Sigmoid colon (tissue), 7 donors: Measurements from ENCODE around the gene SRR. TPM values are rescaled to one million over a fixed set of nuclear protein-coding genes. Genes with fewer than 3 reads are reported as not detected.
"Not testable (repeated sequence)": the region's sequence is repeated elsewhere in the genome, so short reads cannot be mapped to it uniquely, and the experiment has no call there.

Source experiments
- DNase-seq: peaks from one replicate; pipeline ENCODE4 v3.0.0-alpha.2; 2019
- H3K27ac ChIP-seq, 4 donors: fragments of 200-600 bp; sonication (generic); one replicate each; pipeline ENCODE4 v1.5.1; 2016 to 2019; ENCODE audit warnings: mild to moderate bottlenecking in 1 of 4
- H3K27me3 ChIP-seq, 3 donors: fragments of 200-600 bp; sonication (generic); one replicate each; pipeline ENCODE4 v1.5.1; 2019; ENCODE audit warnings: mild to moderate bottlenecking in 1 of 3
- H3K36me3 ChIP-seq, 4 donors: fragments of 200-600 bp; sonication (generic); one replicate each; pipeline ENCODE4 v1.5.1; 2016 to 2019
- H3K4me1 ChIP-seq, 4 donors: fragments of 200-600 bp; sonication (generic); one replicate each; pipeline ENCODE4 v1.5.1; 2017 to 2019
- H3K4me3 ChIP-seq, 4 donors: fragments of 200-600 bp; sonication (generic); one replicate each; pipeline ENCODE4 v1.5.1; 2017 to 2019; ENCODE audit warnings: mild to moderate bottlenecking in 2 of 4, moderate library complexity in 1 of 4
- H3K9me3 ChIP-seq, 4 donors: fragments of 200-600 bp in 3 of 4; sonication (generic) in 3 of 4; one replicate each; pipeline versions ENCODE4 v1.5.1 to v1.6.1; 2013 to 2019
- CTCF ChIP-seq, 4 experiments: fragments of 450-650 bp in 3 of 4; fragments of 200-600 bp in 1 of 4; IDR thresholded peaks; one replicate each; pipeline ENCODE4 v1.5.1; 2016 to 2019; ENCODE audit warnings: antibody characterized with exemption in 4 of 4, mild to moderate bottlenecking in 3 of 4, moderate library complexity in 2 of 4
- EP300 ChIP-seq, 4 donors: sonication (generic); formaldehyde crosslinking; IDR thresholded peaks; one replicate each; pipeline ENCODE4 v1.6.1; 2017; ENCODE audit warnings: antibody characterized with exemption in 4 of 4
- POLR2A ChIP-seq, 2 donors: fragments of 450-650 bp; IDR thresholded peaks; one replicate each; pipeline ENCODE4 v1.6.1; 2016; ENCODE audit warnings: antibody characterized with exemption in 2 of 2, mild to moderate bottlenecking in 2 of 2, moderate library complexity in 2 of 2
- POLR2AphosphoS5 ChIP-seq, 4 donors: sonication (generic); formaldehyde crosslinking; IDR thresholded peaks; one replicate each; pipeline ENCODE4 v1.6.1; 2017; ENCODE audit warnings: antibody characterized with exemption in 4 of 4
- WGBS, 2 donors: extraction: QIAGEN DNeasy Blood & Tissue Kit; methylation state at CpG; one replicate each; pipeline ENCODE4 v1.1.7; 2013; 5-methylcytosine and 5-hydroxymethylcytosine counted together
- intact Hi-C: fragments of 100-400 bp; cut with DNase I; formaldehyde crosslinking; loops from one replicate; pipeline ENCODE4 v1.15.1; 2023
- polyA plus RNA-seq, 3 donors: library from polyadenylated mRNA; stranded (reverse); fragments of 200-250 nt; gene quantifications; one replicate each; pipeline ENCODE4 v1.2.3, GENCODE V29; 2013
- total RNA-seq, 4 donors: library from RNA; depleted of rRNA; stranded (reverse); fragments of >200 nt; gene quantifications; one replicate each; pipeline ENCODE4 v1.1.0, GENCODE V29; 2016
- donor health status: healthy with polysubstance abuse.
- donor health status: Bipolar disorder and iron deficiency.
- donor health status: healthy.

The SRR gene
- total RNA-seq (10 to 100 TPM in 3 of 4 donors, 1 to 10 TPM in 1; 10.0 to 27.8 (median 13.9) TPM), polyA plus RNA-seq (1 to 10 TPM; 2.4 to 8.7 (median 5.3) TPM)

- TF ChIP-seq CTCF (IDR thresholded peaks at IDR 0.05), result no peak
- no peak for TF ChIP-seq EP300 (IDR thresholded peaks at IDR 0.05)
- peak; percentile 31 to 57 for TF ChIP-seq POLR2A (IDR thresholded peaks at IDR 0.05)
- peak; percentile 24 to 90 (median 74) for TF ChIP-seq POLR2AphosphoS5 (IDR thresholded peaks at IDR 0.05)
- WGBS, 2 donors, result 0 to 1% methylated on average over 108 of the region's 108 CpGs
Measured at GRCh38 chr17:2303204-2304188, at the start of gene SRR, which contains the start of gene SMG6. Gene SRR, plus strand, starts transcription at chr17:2303950. Its CDS starts 11,611 bp downstream, at chr17:2315561. Gene SMG6, minus strand, starts transcription at chr17:2303785. Its CDS starts 65 bp downstream, at chr17:2303720.

GRCh38 chr17:2258830-2259229, 44.9 kb upstream of the SRR start:
- Histone ChIP-seq H3K27ac (peak overlapping the region in 3 of 4 donors; percentile 74 to 82 (median 78)), H3K4me1 (peaks cover 0 to 48% (median 45%) of the 10 kb centered on the region in 4 donors)
- H3K4me3 ChIP-seq, intact Hi-C loops, H3K36me3 ChIP-seq, H3K9me3 ChIP-seq, DNase-seq, H3K27me3 ChIP-seq: not testable (repeated sequence)
- WGBS, 2 donors, result 84 to 90% methylated on average over 8 of the region's 8 CpGs

More at GRCh38 chr17:2303204-2304188, at the start of gene SRR, which contains the start of gene SMG6:
- intact Hi-C loops, result loop anchor here (2.0 kb wide), 1 partner anchor 33 kb away; the partner anchor contains the start of genes SGSM2 and TSR1
- DNase-seq, result peak; percentile 95
- no peaks in the 10 kb centered on the region for H3K9me3 ChIP-seq
- peaks cover 0 to 24% (median 19%) of the 10 kb centered on the region in 4 donors for H3K4me1 ChIP-seq
- peaks cover 6 to 23% (median 8%) of the 10 kb centered on the region in 4 donors for H3K36me3 ChIP-seq
- peak within 1 kb of the TSS; percentile 87 to 93 (median 90) for H3K4me3 ChIP-seq
- H3K27ac ChIP-seq, result peak within 1 kb of the TSS; percentile 86 to 95 (median 94)
- no peaks in the 10 kb centered on the region for H3K27me3 ChIP-seq

- H3K4me1 ChIP-seq, result peaks cover 0 to 60% (median 56%) of the 10 kb centered on the region in 4 donors
- no peaks in the 10 kb centered on the region for H3K36me3 ChIP-seq
- intact Hi-C loops, result no loop called here
- no peaks in the 10 kb centered on the region for H3K27me3 ChIP-seq
- TF ChIP-seq POLR2A (IDR thresholded peaks at IDR 0.05) (no peak), POLR2AphosphoS5 (IDR thresholded peaks at IDR 0.05) (peak; percentile 25 to 63 (median 41)), EP300 (IDR thresholded peaks at IDR 0.05) (no peak), CTCF (IDR thresholded peaks at IDR 0.05) (no peak)
- H3K4me3 ChIP-seq, result no peak overlapping the region
- peak; percentile 74 for DNase-seq
- no peaks in the 10 kb centered on the region for H3K9me3 ChIP-seq
- peak overlapping the region; percentile 67 to 82 (median 76) for H3K27ac ChIP-seq
- WGBS, 2 donors, result 57 to 81% methylated on average over 8 of the region's 8 CpGs
Measured at GRCh38 chr17:2259769-2260536, 43.8 kb upstream of the SRR start.

- TF ChIP-seq EP300 (IDR thresholded peaks at IDR 0.05) (no peak), POLR2A (IDR thresholded peaks at IDR 0.05) (no peak), POLR2AphosphoS5 (IDR thresholded peaks at IDR 0.05) (peak; percentile 16 to 70 (median 54))
- no peak for DNase-seq
- WGBS, 2 donors, result 87 to 95% methylated on average over 2 of the region's 2 CpGs
- no peaks in the 10 kb centered on the region for H3K9me3 ChIP-seq
- intact Hi-C loops, result no loop called here
- H3K27ac ChIP-seq, result peak overlapping the region; percentile 67 to 82 (median 76)
- no peaks in the 10 kb centered on the region for H3K27me3 ChIP-seq
- no peaks in the 10 kb centered on the region for H3K36me3 ChIP-seq
- H3K4me1 ChIP-seq, result peaks cover 0 to 75% (median 74%) of the 10 kb centered on the region in 4 donors
- H3K4me3 ChIP-seq, result no peak overlapping the region
Measured at GRCh38 chr17:2262135-2262587, 41.6 kb upstream of the SRR start.
